ENCODE results near the gene LIPC. TPM values are rescaled to one million over a fixed set of nuclear protein-coding genes. Genes with fewer than 3 reads are reported as not detected.

The LIPC gene
- total RNA-seq, 6 experiments from 2014 or later, result 31.1 to 213 (median 86.1) TPM

DNA sequence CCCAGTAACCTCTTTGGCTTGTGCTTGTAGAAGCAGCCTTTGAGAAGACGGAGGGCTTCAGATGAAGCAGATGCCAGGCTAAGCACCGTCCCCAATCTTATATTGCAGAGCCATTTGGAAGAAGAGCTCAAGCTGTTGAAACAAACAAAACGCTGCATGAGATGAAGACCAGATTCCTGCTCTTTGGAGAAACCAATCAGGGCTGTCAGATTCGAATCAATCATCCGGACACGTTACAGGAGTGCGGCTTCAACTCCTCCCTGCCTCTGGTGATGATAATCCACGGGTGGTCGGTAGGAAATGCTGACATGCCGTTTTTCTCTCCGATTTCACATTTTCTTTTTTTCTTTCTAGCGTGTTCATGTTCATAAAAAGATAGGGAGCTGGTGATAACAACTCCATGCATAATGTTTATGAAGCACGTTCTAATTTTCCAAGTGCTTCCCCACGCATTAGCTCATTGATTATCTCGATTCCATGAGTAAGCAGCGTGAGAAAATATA, 106.5 kb downstream of the LIPC start:
- intact Hi-C loops (cut with DNase I), result no loop called here
- Histone ChIP-seq H3K9me3 (no peaks in the 10 kb centered on the region), H3K27ac (no peak overlapping the region), H3K4me3 (no peak overlapping the region), H3K4me1 (no peaks in the 10 kb centered on the region), H3K36me3 (peaks cover 0 to 5% (median 0%) of the 10 kb centered on the region in 4 donors), H3K27me3 (no peaks in the 10 kb centered on the region)
- TF ChIP-seq, protein P1, sequence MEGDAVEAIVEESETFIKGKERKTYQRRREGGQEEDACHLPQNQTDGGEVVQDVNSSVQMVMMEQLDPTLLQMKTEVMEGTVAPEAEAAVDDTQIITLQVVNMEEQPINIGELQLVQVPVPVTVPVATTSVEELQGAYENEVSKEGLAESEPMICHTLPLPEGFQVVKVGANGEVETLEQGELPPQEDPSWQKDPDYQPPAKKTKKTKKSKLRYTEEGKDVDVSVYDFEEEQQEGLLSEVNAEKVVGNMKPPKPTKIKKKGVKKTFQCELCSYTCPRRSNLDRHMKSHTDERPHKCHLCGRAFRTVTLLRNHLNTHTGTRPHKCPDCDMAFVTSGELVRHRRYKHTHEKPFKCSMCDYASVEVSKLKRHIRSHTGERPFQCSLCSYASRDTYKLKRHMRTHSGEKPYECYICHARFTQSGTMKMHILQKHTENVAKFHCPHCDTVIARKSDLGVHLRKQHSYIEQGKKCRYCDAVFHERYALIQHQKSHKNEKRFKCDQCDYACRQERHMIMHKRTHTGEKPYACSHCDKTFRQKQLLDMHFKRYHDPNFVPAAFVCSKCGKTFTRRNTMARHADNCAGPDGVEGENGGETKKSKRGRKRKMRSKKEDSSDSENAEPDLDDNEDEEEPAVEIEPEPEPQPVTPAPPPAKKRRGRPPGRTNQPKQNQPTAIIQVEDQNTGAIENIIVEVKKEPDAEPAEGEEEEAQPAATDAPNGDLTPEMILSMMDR (IDR thresholded peaks at IDR 0.05), result no peak
- no peak for TF ChIP-seq POLR2A (IDR thresholded peaks at IDR 0.05)
- 78% methylated on average over 14 of the region's 16 CpGs for WGBS (ENCODE audit: insufficient coverage, low coverage, low lambda C conversion rate, missing lambda C conversion rate)
- no peak for DNase-seq
- ATAC-seq, result no peak

DNA sequence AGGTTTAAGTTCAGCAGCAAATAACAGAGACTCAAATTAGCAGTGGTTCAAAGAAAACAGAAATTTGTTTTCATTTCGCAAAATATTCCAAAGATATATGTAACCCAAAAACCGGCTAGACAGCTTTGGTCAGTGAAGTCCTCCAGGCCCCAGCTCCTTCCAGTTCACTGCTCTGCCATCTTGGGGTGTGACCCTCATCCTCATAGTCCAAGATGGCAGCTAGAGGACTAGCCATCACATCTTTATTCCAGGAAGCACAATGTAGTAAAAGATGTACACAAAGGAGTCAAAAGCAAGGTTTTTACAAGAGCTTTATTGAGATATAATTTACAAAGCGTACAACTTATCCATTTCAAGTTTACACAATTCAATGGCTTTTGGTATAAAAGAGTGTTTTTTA, 107.1 kb downstream of the LIPC start:
- intact Hi-C loops (cut with DNase I), result no loop called here
- no peaks in the 10 kb centered on the region for H3K9me3 ChIP-seq
- H3K27ac ChIP-seq, result no peak overlapping the region
- no peak overlapping the region for H3K4me3 ChIP-seq
- WGBS (ENCODE audit: insufficient coverage, low coverage, low lambda C conversion rate, missing lambda C conversion rate), result 93% methylated on average over 3 of the region's 3 CpGs
- H3K4me1 ChIP-seq, result no peaks in the 10 kb centered on the region
- H3K36me3 ChIP-seq, result peaks cover 0 to 5% (median 0%) of the 10 kb centered on the region in 4 donors
- TF ChIP-seq POLR2A (IDR thresholded peaks at IDR 0.05), result no peak
- TF ChIP-seq, protein P1 (IDR thresholded peaks at IDR 0.05), result no peak
- no peak for ATAC-seq
- H3K27me3 ChIP-seq, result no peaks in the 10 kb centered on the region
- DNase-seq, result no peak

DNA sequence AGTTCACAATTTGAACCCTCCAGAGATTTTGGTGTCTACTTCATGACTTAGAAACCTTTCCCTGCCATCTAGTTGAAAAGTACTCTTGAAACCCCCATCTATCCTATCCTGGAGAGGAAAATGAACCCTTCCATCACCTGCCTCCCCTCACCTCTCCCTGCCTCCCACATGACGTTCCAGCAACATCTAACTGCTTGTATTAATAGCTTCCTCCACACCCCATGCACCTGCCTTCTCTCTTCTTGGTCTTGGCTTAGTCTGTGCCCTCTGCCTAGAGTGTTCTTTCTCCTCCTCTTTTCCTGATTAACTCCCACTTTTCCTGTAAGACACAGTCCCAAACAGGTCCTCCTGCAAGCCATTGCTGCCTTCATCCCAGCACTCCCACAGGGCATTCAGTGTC, 107.8 kb downstream of the LIPC start:
- no peaks in the 10 kb centered on the region for H3K27me3 ChIP-seq
- ATAC-seq, result no peak
- H3K36me3 ChIP-seq, result peaks cover 0 to 5% (median 0%) of the 10 kb centered on the region in 4 donors
- no peak overlapping the region for H3K4me3 ChIP-seq
- peak in 1 of 3 donors; percentile 28 for DNase-seq
- intact Hi-C loops (cut with DNase I), result no loop called here
- no peaks in the 10 kb centered on the region for H3K9me3 ChIP-seq
- TF ChIP-seq POLR2A (IDR thresholded peaks at IDR 0.05), result no peak
- TF ChIP-seq, protein P1 (IDR thresholded peaks at IDR 0.05), result no peak
- no peaks in the 10 kb centered on the region for H3K4me1 ChIP-seq
- 100% methylated on average over 1 of the region's 1 CpG for WGBS (ENCODE audit: insufficient coverage, low coverage, low lambda C conversion rate, missing lambda C conversion rate)
- H3K27ac ChIP-seq, result no peak overlapping the region

DNA sequence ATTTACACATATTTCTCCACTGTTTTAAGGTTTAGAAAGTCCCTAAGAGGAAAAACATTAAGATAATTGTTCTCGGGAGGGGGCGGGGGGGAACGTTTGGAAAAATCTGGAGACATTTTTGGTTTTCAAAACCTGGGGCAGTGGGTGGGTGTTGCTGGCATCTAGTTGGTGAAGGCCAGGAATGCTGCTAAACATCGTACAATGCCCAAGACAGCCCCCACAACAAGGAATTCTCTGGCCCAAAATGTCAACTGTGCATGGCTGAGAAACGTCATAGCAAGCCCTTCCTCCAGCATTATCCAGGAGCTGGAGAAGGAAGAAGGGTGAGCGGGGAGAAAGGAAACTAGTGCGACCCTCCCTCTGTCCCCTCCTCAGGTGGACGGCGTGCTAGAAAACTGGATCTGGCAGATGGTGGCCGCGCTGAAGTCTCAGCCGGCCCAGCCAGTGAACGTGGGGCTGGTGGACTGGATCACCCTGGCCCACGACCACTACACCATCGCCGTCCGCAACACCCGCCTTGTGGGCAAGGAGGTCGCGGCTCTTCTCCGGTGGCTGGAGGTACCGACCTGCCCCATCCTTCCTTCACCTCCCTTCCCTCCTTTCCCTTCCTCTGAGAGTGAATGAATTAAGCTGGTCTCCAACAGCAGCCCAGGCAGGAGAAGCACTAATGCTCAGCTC, 109.8 kb downstream of the LIPC start:
- Histone ChIP-seq H3K27me3 (no peaks in the 10 kb centered on the region), H3K4me1 (peaks cover 0 to 6% (median 2%) of the 10 kb centered on the region in 4 donors), H3K36me3 (peaks cover 0 to 5% (median 0%) of the 10 kb centered on the region in 4 donors), H3K9me3 (no peaks in the 10 kb centered on the region), H3K27ac (no peak overlapping the region), H3K4me3 (no peak overlapping the region)
- intact Hi-C loops (cut with DNase I), result no loop called here
- 73% methylated on average over 5 of the region's 22 CpGs for WGBS (ENCODE audit: insufficient coverage, low coverage, low lambda C conversion rate, missing lambda C conversion rate)
- ATAC-seq, result no peak
- DNase-seq, result no peak
- TF ChIP-seq POLR2A (IDR thresholded peaks at IDR 0.05), result no peak
- TF ChIP-seq, protein P1 (IDR thresholded peaks at IDR 0.05), result no peak
